GM12801 (cell line): ENCODE data around the gene OR5K2.

ENCODE experiments used
- CTCF ChIP-seq: IDR thresholded peaks from one replicate; pipeline ENCODE4 v1.5.1; 2011; ENCODE audit warnings: control low read depth; ENCODE audit not compliant: insufficient read length; ENCODE audit errors: extremely low read depth

OR5K2 gene

GRCh38 chr3:98462901-98463300 is 34.6 kb upstream of the OR5K2 start, which contains the start of gene OR5K1:
TSS of gene OR5K1 (plus strand) at chr3:98463201. CDS start at chr3:98469577, 6,376 bp downstream.
- TF ChIP-seq CTCF: no peak

GRCh38 chr3:98482717-98483482 is 14.6 kb upstream of the OR5K2 start:
- no peak for TF ChIP-seq CTCF

- TF ChIP-seq CTCF: no peak
These were observed 13.9 kb upstream of the OR5K2 start for GRCh38 chr3:98483626-98484025.

GRCh38 chr3:98500019-98500418 is 2.5 kb downstream of the OR5K2 start:
- TF ChIP-seq CTCF: no peak

GRCh38 chr3:98501270-98501669 is 3.8 kb downstream of the OR5K2 start:
- no peak for TF ChIP-seq CTCF

GRCh38 chr3:98501863-98502576 is 4.5 kb downstream of the OR5K2 start:
- no peak for TF ChIP-seq CTCF

- no peak for TF ChIP-seq CTCF
These were observed 7.1 kb downstream of the OR5K2 start for GRCh38 chr3:98504539-98504938.
